ENCODE results near the gene ZBTB38.
A peak's percentile ranks its signal among the peaks of the same experiment; 100 is the strongest.

The ZBTB38 gene

GRCh38 chr3:141411251-141411771 lies 43.0 kb downstream of the ZBTB38 start:
- Histone ChIP-seq H3K27me3 (ENCODE audit: insufficient read depth, low read length, poor library complexity) (no peaks in the 10 kb centered on the region), H2AFZ (ENCODE audit: low read depth, low read length) (no peak overlapping the region), H3K4me2 (ENCODE audit: insufficient read depth, low read length) (no peak overlapping the region), H3K4me3 (ENCODE audit: low read depth in 1 of 2, low read length in 2 of 2) (no peak overlapping the region), H4K20me1 (ENCODE audit: insufficient read depth, low read length) (no peaks in the 10 kb centered on the region), H3K36me3 (ENCODE audit: insufficient read depth, low read length) (no peaks in the 10 kb centered on the region), H3K79me2 (ENCODE audit: insufficient read depth, low read length) (no peaks in the 10 kb centered on the region), H3K9me3 (ENCODE audit: insufficient read depth, low read length, severe bottlenecking) (no peaks in the 10 kb centered on the region), H3K27ac (ENCODE audit: low read length) (no peak overlapping the region), H3K4me1 (ENCODE audit: insufficient read depth, low read length) (no peaks in the 10 kb centered on the region), H3K9ac (ENCODE audit: low read depth, low read length) (no peak overlapping the region)
- no peak for ATAC-seq (ENCODE audit: insufficient read depth, low read depth)
- no peak for DNase-seq
- no peak for TF ChIP-seq EZH2 (IDR thresholded peaks at IDR 0.05; ENCODE audit: borderline replicate concordance, low read depth, low read length, severe bottlenecking)
- TF ChIP-seq, protein P1, sequence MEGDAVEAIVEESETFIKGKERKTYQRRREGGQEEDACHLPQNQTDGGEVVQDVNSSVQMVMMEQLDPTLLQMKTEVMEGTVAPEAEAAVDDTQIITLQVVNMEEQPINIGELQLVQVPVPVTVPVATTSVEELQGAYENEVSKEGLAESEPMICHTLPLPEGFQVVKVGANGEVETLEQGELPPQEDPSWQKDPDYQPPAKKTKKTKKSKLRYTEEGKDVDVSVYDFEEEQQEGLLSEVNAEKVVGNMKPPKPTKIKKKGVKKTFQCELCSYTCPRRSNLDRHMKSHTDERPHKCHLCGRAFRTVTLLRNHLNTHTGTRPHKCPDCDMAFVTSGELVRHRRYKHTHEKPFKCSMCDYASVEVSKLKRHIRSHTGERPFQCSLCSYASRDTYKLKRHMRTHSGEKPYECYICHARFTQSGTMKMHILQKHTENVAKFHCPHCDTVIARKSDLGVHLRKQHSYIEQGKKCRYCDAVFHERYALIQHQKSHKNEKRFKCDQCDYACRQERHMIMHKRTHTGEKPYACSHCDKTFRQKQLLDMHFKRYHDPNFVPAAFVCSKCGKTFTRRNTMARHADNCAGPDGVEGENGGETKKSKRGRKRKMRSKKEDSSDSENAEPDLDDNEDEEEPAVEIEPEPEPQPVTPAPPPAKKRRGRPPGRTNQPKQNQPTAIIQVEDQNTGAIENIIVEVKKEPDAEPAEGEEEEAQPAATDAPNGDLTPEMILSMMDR (IDR thresholded peaks at IDR 0.05; ENCODE audit: borderline replicate concordance, extremely low read depth, low read length, poor library complexity, severe bottlenecking) = no peak

- ATAC-seq (ENCODE audit: insufficient read depth, low read depth) (no peak), DNase-seq (no peak)
- Histone ChIP-seq H2AFZ (ENCODE audit: low read depth, low read length) (peak overlapping the region; percentile 44; the same call in 1 of the 2 replicates), H3K27me3 (ENCODE audit: insufficient read depth, low read length, poor library complexity) (no peaks in the 10 kb centered on the region), H3K9ac (ENCODE audit: low read depth, low read length) (no peak overlapping the region), H3K4me1 (ENCODE audit: insufficient read depth, low read length) (no peaks in the 10 kb centered on the region), H3K27ac (ENCODE audit: low read length) (no peak overlapping the region), H3K36me3 (ENCODE audit: insufficient read depth, low read length) (no peaks in the 10 kb centered on the region), H4K20me1 (ENCODE audit: insufficient read depth, low read length) (no peaks in the 10 kb centered on the region), H3K9me3 (ENCODE audit: insufficient read depth, low read length, severe bottlenecking) (no peaks in the 10 kb centered on the region), H3K4me3 (ENCODE audit: low read depth in 1 of 2, low read length in 2 of 2) (no peak overlapping the region), H3K4me2 (ENCODE audit: insufficient read depth, low read length) (no peak overlapping the region), H3K79me2 (ENCODE audit: insufficient read depth, low read length) (no peaks in the 10 kb centered on the region)
- TF ChIP-seq EZH2 (IDR thresholded peaks at IDR 0.05; ENCODE audit: borderline replicate concordance, low read depth, low read length, severe bottlenecking) = no peak
- TF ChIP-seq, protein P1 (IDR thresholded peaks at IDR 0.05; ENCODE audit: borderline replicate concordance, extremely low read depth, low read length, poor library complexity, severe bottlenecking) = no peak
Observed at GRCh38 chr3:141412087-141412935, 44.0 kb downstream of the ZBTB38 start.

GRCh38 chr3:141412936-141413354 lies 44.6 kb downstream of the ZBTB38 start:
- no peaks in the 10 kb centered on the region for H3K4me1 ChIP-seq (ENCODE audit: insufficient read depth, low read length)
- no peak overlapping the region for H3K4me2 ChIP-seq (ENCODE audit: insufficient read depth, low read length)
- no peak overlapping the region for H3K27ac ChIP-seq (ENCODE audit: low read length)
- TF ChIP-seq, protein P1 (IDR thresholded peaks at IDR 0.05; ENCODE audit: borderline replicate concordance, extremely low read depth, low read length, poor library complexity, severe bottlenecking) = no peak
- no peak for TF ChIP-seq EZH2 (IDR thresholded peaks at IDR 0.05; ENCODE audit: borderline replicate concordance, low read depth, low read length, severe bottlenecking)
- DNase-seq = no peak
- no peak overlapping the region for H3K9ac ChIP-seq (ENCODE audit: low read depth, low read length)
- no peaks in the 10 kb centered on the region for H3K79me2 ChIP-seq (ENCODE audit: insufficient read depth, low read length)
- H3K36me3 ChIP-seq (ENCODE audit: insufficient read depth, low read length) = no peaks in the 10 kb centered on the region
- no peaks in the 10 kb centered on the region for H3K27me3 ChIP-seq (ENCODE audit: insufficient read depth, low read length, poor library complexity)
- no peak overlapping the region for H3K4me3 ChIP-seq (ENCODE audit: low read depth in 1 of 2, low read length in 2 of 2)
- no peak for ATAC-seq (ENCODE audit: insufficient read depth, low read depth)
- H3K9me3 ChIP-seq (ENCODE audit: insufficient read depth, low read length, severe bottlenecking) = no peaks in the 10 kb centered on the region
- H2AFZ ChIP-seq (ENCODE audit: low read depth, low read length) = no peak overlapping the region
- no peaks in the 10 kb centered on the region for H4K20me1 ChIP-seq (ENCODE audit: insufficient read depth, low read length)
